Left kidney (tissue), 8 donors: ENCODE results near the gene RNF43. TPM values are rescaled to one million over a fixed set of nuclear protein-coding genes. Genes with fewer than 3 reads are reported as not detected.

Experiments used
- DNase-seq: peaks from one replicate; pipeline ENCODE4 v3.0.0-alpha.2; 2013
- long read RNA-seq, 8 donors: transcript quantifications; one replicate each; lab custom pipeline, GENCODE V29; 2026
- polyA plus RNA-seq: library from polyadenylated mRNA; unstranded; fragments of 120-200 nt; gene quantifications from one replicate; pipeline ENCODE4 v1.2.1, GENCODE V29; 2013; ENCODE audit not compliant: insufficient read length

RNF43 gene
- polyA plus RNA-seq: 12.9 TPM
- long read RNA-seq, donor 1, full-length matches to known transcripts: 2 of 2 reads
- long read RNA-seq, donor 1, partial matches to known transcripts: 0 of 2 reads
- long read RNA-seq, donor 1, other reads (novel, unspliced or antisense): 0 of 2 reads
- long read RNA-seq, donor 2, partial matches to known transcripts: 0 of 1 reads
- long read RNA-seq, donor 2, other reads (novel, unspliced or antisense): 0 of 1 reads
- long read RNA-seq, donor 3, partial matches to known transcripts: 0 of 1 reads
- long read RNA-seq, donor 3, other reads (novel, unspliced or antisense): 0 of 1 reads
- long read RNA-seq, donor 4: 0 reads
- long read RNA-seq, donor 5, full-length matches to known transcripts: 2 of 2 reads
- long read RNA-seq, donor 5, partial matches to known transcripts: 0 of 2 reads
- long read RNA-seq, donor 5, other reads (novel, unspliced or antisense): 0 of 2 reads
- long read RNA-seq, donor 6: 0 reads
- long read RNA-seq, donor 7, full-length matches to known transcripts: 1 of 1 reads
- long read RNA-seq, donor 7, partial matches to known transcripts: 0 of 1 reads
- long read RNA-seq, donor 7, other reads (novel, unspliced or antisense): 0 of 1 reads
- long read RNA-seq, donor 8: 0 reads

GRCh38 chr17:58417300-58418092, at the start of gene RNF43:
TSS of gene RNF43 (minus strand) at chr17:58417534. CDS start at chr17:58415577, 1,957 bp downstream.
- DNase-seq: peak; percentile 92

- no peak for DNase-seq
These were observed 38.2 kb upstream of the RNF43 start for GRCh38 chr17:58455491-58455890.

GRCh38 chr17:58452738-58453137, 35.4 kb upstream of the RNF43 start:
- no peak for DNase-seq

GRCh38 chr17:58447039-58447975, 30.0 kb upstream of the RNF43 start:
- DNase-seq: peak; percentile 39

GRCh38 chr17:58446086-58446485, 28.8 kb upstream of the RNF43 start:
- no peak for DNase-seq

GRCh38 chr17:58436805-58437239, 19.5 kb upstream of the RNF43 start:
- no peak for DNase-seq

- DNase-seq: no peak
These were observed 18.9 kb upstream of the RNF43 start for GRCh38 chr17:58436245-58436644.

GRCh38 chr17:58432806-58433573, 15.7 kb upstream of the RNF43 start:
- DNase-seq: no peak

- no peak for DNase-seq
These were observed 10.5 kb upstream of the RNF43 start for GRCh38 chr17:58427807-58428206.

- DNase-seq: no peak
These were observed 4.4 kb upstream of the RNF43 start for GRCh38 chr17:58421711-58422110.

- DNase-seq: no peak
These were observed 3.5 kb upstream of the RNF43 start for GRCh38 chr17:58420827-58421226.

- no peak for DNase-seq
These were observed 416 bp downstream of the RNF43 start for GRCh38 chr17:58416937-58417299.

GRCh38 chr17:58416396-58416795, 938 bp downstream of the RNF43 start:
- DNase-seq: no peak

- no peak for DNase-seq
These were observed 1.8 kb downstream of the RNF43 start for GRCh38 chr17:58415371-58416055.

- DNase-seq: no peak
These were observed 2.7 kb downstream of the RNF43 start for GRCh38 chr17:58414596-58414997.

- no peak for DNase-seq
These were observed 3.6 kb downstream of the RNF43 start for GRCh38 chr17:58413684-58414083.

GRCh38 chr17:58412961-58413586, 4.3 kb downstream of the RNF43 start:
- DNase-seq: no peak

GRCh38 chr17:58412064-58412703, 5.2 kb downstream of the RNF43 start:
- no peak for DNase-seq

GRCh38 chr17:58411408-58411894, 5.9 kb downstream of the RNF43 start:
- no peak for DNase-seq
